Measurements from ENCODE around the gene C4orf50. TPM values are rescaled to one million over a fixed set of nuclear protein-coding genes. Genes with fewer than 3 reads are reported as not detected.

C4orf50 gene
- total RNA-seq, 1 donor = not detected

- no peak for TF ChIP-seq CTCF (IDR thresholded peaks at IDR 0.05; ENCODE audit: insufficient read depth, low read length)
- DNase-seq (ENCODE audit: low read depth) = no peak
- no peak overlapping the region for H3K4me3 ChIP-seq (ENCODE audit: low read depth, low read length)
Measured at GRCh38 chr4:5980436-5981155, 37.6 kb downstream of the C4orf50 start.

- H3K4me3 ChIP-seq (ENCODE audit: low read depth, low read length) = no peak overlapping the region
- peak; percentile 24 for TF ChIP-seq CTCF (IDR thresholded peaks at IDR 0.05; ENCODE audit: insufficient read depth, low read length)
- DNase-seq (ENCODE audit: low read depth) = no peak
Measured at GRCh38 chr4:5979981-5980380, 38.2 kb downstream of the C4orf50 start.

GRCh38 chr4:5976921-5977320 lies 41.3 kb downstream of the C4orf50 start:
- H3K4me3 ChIP-seq (ENCODE audit: low read depth, low read length) = no peak overlapping the region
- TF ChIP-seq CTCF (IDR thresholded peaks at IDR 0.05; ENCODE audit: insufficient read depth, low read length) = no peak
- DNase-seq (ENCODE audit: low read depth) = no peak

- DNase-seq (ENCODE audit: low read depth) = no peak
- TF ChIP-seq CTCF (IDR thresholded peaks at IDR 0.05; ENCODE audit: insufficient read depth, low read length) = no peak
- H3K4me3 ChIP-seq (ENCODE audit: low read depth, low read length) = no peak overlapping the region
Measured at GRCh38 chr4:5976431-5976830, 41.8 kb downstream of the C4orf50 start.

- no peak for DNase-seq (ENCODE audit: low read depth)
- no peak overlapping the region for H3K4me3 ChIP-seq (ENCODE audit: low read depth, low read length)
- TF ChIP-seq CTCF (IDR thresholded peaks at IDR 0.05; ENCODE audit: insufficient read depth, low read length) = no peak
Measured at GRCh38 chr4:5974321-5974720, 43.9 kb downstream of the C4orf50 start.

GRCh38 chr4:5973486-5974220 lies 44.6 kb downstream of the C4orf50 start:
- DNase-seq (ENCODE audit: low read depth) = no peak
- H3K4me3 ChIP-seq (ENCODE audit: low read depth, low read length) = no peak overlapping the region
- no peak for TF ChIP-seq CTCF (IDR thresholded peaks at IDR 0.05; ENCODE audit: insufficient read depth, low read length)
